HCT116 (cell line): ENCODE data around the gene MRPL44. TPM values are rescaled to one million over a fixed set of nuclear protein-coding genes. Genes with fewer than 3 reads are reported as not detected.

ENCODE experiments used
- ATAC-seq: fragments of 200-7000 bp; cut with Tn5 transposase; 2 replicates; pipeline ENCODE4 v1.9.1; 2020; ENCODE audit warnings: mild to moderate bottlenecking, moderate library complexity
- BruUV-seq: library from RNA; stranded (reverse); fragments of 400-500 nt; replicated peaks from 2 replicates; lab custom pipeline; 2021; lab: Mats Ljungman, UMichigan
- CTCF ChIA-PET: fragments of 300-600 bp; sonication (Branson Sonifier 250); formaldehyde crosslinking; loops from one replicate; lab custom pipeline; 2021; ENCODE audit warnings: antibody characterized with exemption; lab: Charles Lee
- POLR2A ChIA-PET: fragments of 300-600, 350-600 bp; sonication (Branson Sonifier 250); formaldehyde crosslinking; loops from one replicate; lab custom pipeline; 2021; ENCODE audit warnings: antibody characterized with exemption; lab: Charles Lee
- RAD21 ChIA-PET, 2 experiments: fragments of 300-600 bp; sonication (Branson Sonifier 250); formaldehyde crosslinking; loops; one replicate each; lab custom pipeline; 2023; ENCODE audit warnings: low total read pairs in 2 of 2; ENCODE audit not compliant: uncharacterized antibody in 2 of 2, unreplicated experiment in 2 of 2, low non-redundant PET in 1 of 2; lab: Charles Lee
- DNase-seq: peaks from one replicate; pipeline ENCODE4 v3.0.0-alpha.2; 2010; ENCODE audit warnings: low read depth, low spot score
- H2AFZ ChIP-seq: fragments of 200-600 bp; shearing (Covaris generic), sonication (generic); 2 replicates; pipeline ENCODE4 v1.6.1; 2017; ENCODE audit warnings: low read depth, mixed run types, mixed read lengths, antibody characterized with exemption, low read length; ENCODE audit not compliant: poor library complexity, severe bottlenecking
- H3K27ac ChIP-seq: 2 replicates; pipeline ENCODE4 v1.5.1; 2012; ENCODE audit warnings: low read depth, low read length
- H3K27me3 ChIP-seq: fragments of 200-600 bp; sonication (generic); 2 replicates; pipeline ENCODE4 v1.6.1; 2016; ENCODE audit warnings: mixed run types, low read length, mixed read lengths; ENCODE audit not compliant: insufficient read depth
- H3K36me3 ChIP-seq, 2 experiments: fragments of 200-500 bp in 1 of 2; fragments of 200-600 bp in 1 of 2; sonication (Bioruptor generic) in 1 of 2; sonication (generic) in 1 of 2; 2 replicates each; pipeline versions ENCODE4 v1.5.1 to v1.6.1; 2014 to 2016; ENCODE audit warnings: low read length in 2 of 2, inconsistent platforms in 1 of 2, mixed read lengths in 1 of 2, mixed run types in 1 of 2; ENCODE audit not compliant: insufficient read depth in 2 of 2, control insufficient read depth in 1 of 2
- H3K4me1 ChIP-seq, 2 experiments: fragments of 200-600 bp in 1 of 2; sonication (generic) in 1 of 2; 2 replicates each; pipeline versions ENCODE4 v1.5.1 to v1.6.1; 2012 to 2017; ENCODE audit warnings: low read length in 2 of 2, inconsistent platforms in 1 of 2, mild to moderate bottlenecking in 1 of 2, mixed read lengths in 1 of 2, mixed run types in 1 of 2, moderate library complexity in 1 of 2; ENCODE audit not compliant: insufficient read depth in 2 of 2, control insufficient read depth in 1 of 2
- H3K4me2 ChIP-seq: fragments of 200-600 bp; sonication (generic); 2 replicates; pipeline ENCODE4 v1.6.1; 2017; ENCODE audit warnings: mixed run types, low read length, mixed read lengths
- H3K4me3 ChIP-seq, 2 experiments: fragments of 200-600 bp in 1 of 2; sonication (generic) in 1 of 2; replicated peaks in 1 of 2; 2 replicates each; pipeline ENCODE4 v1.5.1; 2011 to 2016; ENCODE audit warnings: low read length in 2 of 2, control low read depth in 1 of 2, low read depth in 1 of 2, mild to moderate bottlenecking in 1 of 2, mixed read lengths in 1 of 2, mixed run types in 1 of 2
- H3K79me2 ChIP-seq: fragments of 200-600 bp; sonication (generic); 2 replicates; pipeline ENCODE4 v1.6.1; 2017; ENCODE audit warnings: mild to moderate bottlenecking, mixed run types, low read length, moderate library complexity, mixed read lengths; ENCODE audit not compliant: insufficient read depth
- H3K9ac ChIP-seq: fragments of 200-600 bp; sonication (generic); 2 replicates; pipeline ENCODE4 v1.6.1; 2016; ENCODE audit warnings: low read length, mixed read lengths
- H3K9me2 ChIP-seq: fragments of 200-600 bp; sonication (generic), shearing (Covaris generic); 2 replicates; pipeline ENCODE4 v1.6.1; 2017; ENCODE audit warnings: mixed run types, mild to moderate bottlenecking, moderate library complexity; ENCODE audit not compliant: insufficient read depth
- H3K9me3 ChIP-seq, 2 experiments: fragments of 200-500 bp in 1 of 2; fragments of 200-600 bp in 1 of 2; sonication (Bioruptor generic) in 1 of 2; sonication (generic) in 1 of 2; 2 replicates each; pipeline ENCODE4 v1.6.1; 2014 to 2017; ENCODE audit warnings: low read length in 2 of 2, mixed read lengths in 2 of 2, inconsistent platforms in 1 of 2, low read depth in 1 of 2, mild to moderate bottlenecking in 1 of 2, mixed run types in 1 of 2, moderate library complexity in 1 of 2; ENCODE audit not compliant: control insufficient read depth in 1 of 2, insufficient read depth in 1 of 2
- H4K20me1 ChIP-seq: fragments of 200-600 bp; sonication (generic), shearing (Covaris generic); 2 replicates; pipeline ENCODE4 v1.6.1; 2017; ENCODE audit warnings: mixed run types, mild to moderate bottlenecking, moderate library complexity; ENCODE audit not compliant: insufficient read depth
- CBX3 ChIP-seq: IDR thresholded peaks from 2 replicates; pipeline ENCODE4 v1.6.1; 2012; ENCODE audit warnings: low read depth
- EZH2 ChIP-seq: fragments of 200-600 bp; sonication (generic); IDR thresholded peaks from 2 replicates; pipeline ENCODE4 v1.6.1; 2017; ENCODE audit warnings: antibody characterized with exemption, mixed run types
- FOSL1 ChIP-seq: IDR thresholded peaks from 2 replicates; pipeline ENCODE4 v1.6.1; 2012; ENCODE audit warnings: low read depth
- MAX ChIP-seq: IDR thresholded peaks from 2 replicates; pipeline ENCODE4 v1.6.1; 2012
- RAD21 ChIP-seq: IDR thresholded peaks from 2 replicates; pipeline ENCODE4 v1.6.1; 2012; ENCODE audit warnings: low read depth, mild to moderate bottlenecking
- SP1 ChIP-seq: IDR thresholded peaks from 2 replicates; pipeline ENCODE4 v1.6.1; 2012; ENCODE audit warnings: low read depth
- SRF ChIP-seq: IDR thresholded peaks from 2 replicates; pipeline ENCODE4 v1.6.1; 2012; ENCODE audit warnings: low read depth
- YY1 ChIP-seq: IDR thresholded peaks from 2 replicates; pipeline ENCODE4 v1.6.1; 2011; ENCODE audit warnings: low read length, low read depth, moderate library complexity, mild to moderate bottlenecking; ENCODE audit not compliant: insufficient replicate concordance; ENCODE audit errors: extremely low read depth
- intact Hi-C: fragments of 100-400 bp; cut with micrococcal nuclease; formaldehyde crosslinking; loops from 2 replicates; pipeline ENCODE4 v1.10.0; 2022
- total RNA-seq: library from RNA; stranded (reverse); gene quantifications from one replicate; pipeline ENCODE4 v1.2.1, GENCODE V29; 2021; ENCODE audit not compliant: unreplicated experiment

MRPL44 gene
- total RNA-seq, 1 experiment from 2014 or later: 45.8 TPM

- H3K36me3 ChIP-seq: no peaks in the 10 kb centered on the region
- ATAC-seq (no peak), DNase-seq (no peak)
- no peaks in the 10 kb centered on the region for H3K79me2 ChIP-seq
- H3K4me1 ChIP-seq: no peaks in the 10 kb centered on the region
- intact Hi-C loops: loop anchor here (5.0 to 10.0 kb wide), 3 partner anchors 674 to 1031 kb away; no protein-coding TSS in a partner anchor
- H3K27ac ChIP-seq: no peak overlapping the region
- no peaks in the 10 kb centered on the region for H3K9me3 ChIP-seq
- H3K9ac ChIP-seq: no peak overlapping the region
- ChIA-PET POLR2A (no interaction called here), RAD21 (interaction anchor here in 1 of 2 experiments (1.1 kb wide), 1 partner anchor 476 kb away, joined by 3 read pairs; no protein-coding TSS in a partner anchor), CTCF (no interaction called here)
- BruUV-seq: no TSS peak
- H3K27me3 ChIP-seq: no peaks in the 10 kb centered on the region
- peaks cover 3% of the 10 kb centered on the region; the same call in 1 of the 2 replicates for H4K20me1 ChIP-seq
- no peak overlapping the region for H3K4me3 ChIP-seq
- no peak overlapping the region for H2AFZ ChIP-seq
- H3K4me2 ChIP-seq: no peak overlapping the region
- no peak for TF ChIP-seq SP1
- no peak for TF ChIP-seq FOSL1
- TF ChIP-seq YY1: no peak
- TF ChIP-seq RAD21: no peak
- TF ChIP-seq EZH2: no peak
- no peak for TF ChIP-seq CBX3
- H3K9me2 ChIP-seq: no peaks in the 10 kb centered on the region
These were observed 16.3 kb downstream of the MRPL44 start for GRCh38 chr2:223973606-223974005.

GRCh38 chr2:223976635-223977226 is 19.5 kb downstream of the MRPL44 start:
- Histone ChIP-seq H3K27me3 (no peaks in the 10 kb centered on the region), H3K4me2 (no peak overlapping the region), H3K9ac (no peak overlapping the region), H3K4me1 (no peaks in the 10 kb centered on the region), H3K79me2 (no peaks in the 10 kb centered on the region), H3K9me3 (no peaks in the 10 kb centered on the region), H4K20me1 (no peaks in the 10 kb centered on the region), H3K27ac (no peak overlapping the region), H3K4me3 (no peak overlapping the region), H3K36me3 (no peaks in the 10 kb centered on the region), H2AFZ (no peak overlapping the region), H3K9me2 (no peaks in the 10 kb centered on the region)
- DNase-seq (no peak), ATAC-seq (no peak)
- POLR2A ChIA-PET: no interaction called here
- TF ChIP-seq MAX (no peak), SRF (no peak)
- RAD21 ChIA-PET: no interaction called here
- no TSS peak for BruUV-seq
- CTCF ChIA-PET: interaction anchor here (1.1 kb wide), 1 partner anchor 17 kb away, joined by 3 read pairs; no protein-coding TSS in a partner anchor
- intact Hi-C loops: loop anchor here (10.0 kb wide), 2 partner anchors 798 to 1028 kb away; no protein-coding TSS in a partner anchor
